CD4-positive, alpha-beta T cell treated with Interleukin-2 at 100 ng/mL for 4 hours (primary cell): ENCODE measurements around the gene RAB36.

Source experiments
- DNase-seq: peaks from one replicate; pipeline ENCODE4 v3.0.0-alpha.2; 2020; ENCODE audit warnings: low spot score

Gene RAB36, protein sequence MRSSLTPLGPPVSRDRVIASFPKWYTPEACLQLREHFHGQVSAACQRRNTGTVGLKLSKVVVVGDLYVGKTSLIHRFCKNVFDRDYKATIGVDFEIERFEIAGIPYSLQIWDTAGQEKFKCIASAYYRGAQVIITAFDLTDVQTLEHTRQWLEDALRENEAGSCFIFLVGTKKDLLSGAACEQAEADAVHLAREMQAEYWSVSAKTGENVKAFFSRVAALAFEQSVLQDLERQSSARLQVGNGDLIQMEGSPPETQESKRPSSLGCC

DNA sequence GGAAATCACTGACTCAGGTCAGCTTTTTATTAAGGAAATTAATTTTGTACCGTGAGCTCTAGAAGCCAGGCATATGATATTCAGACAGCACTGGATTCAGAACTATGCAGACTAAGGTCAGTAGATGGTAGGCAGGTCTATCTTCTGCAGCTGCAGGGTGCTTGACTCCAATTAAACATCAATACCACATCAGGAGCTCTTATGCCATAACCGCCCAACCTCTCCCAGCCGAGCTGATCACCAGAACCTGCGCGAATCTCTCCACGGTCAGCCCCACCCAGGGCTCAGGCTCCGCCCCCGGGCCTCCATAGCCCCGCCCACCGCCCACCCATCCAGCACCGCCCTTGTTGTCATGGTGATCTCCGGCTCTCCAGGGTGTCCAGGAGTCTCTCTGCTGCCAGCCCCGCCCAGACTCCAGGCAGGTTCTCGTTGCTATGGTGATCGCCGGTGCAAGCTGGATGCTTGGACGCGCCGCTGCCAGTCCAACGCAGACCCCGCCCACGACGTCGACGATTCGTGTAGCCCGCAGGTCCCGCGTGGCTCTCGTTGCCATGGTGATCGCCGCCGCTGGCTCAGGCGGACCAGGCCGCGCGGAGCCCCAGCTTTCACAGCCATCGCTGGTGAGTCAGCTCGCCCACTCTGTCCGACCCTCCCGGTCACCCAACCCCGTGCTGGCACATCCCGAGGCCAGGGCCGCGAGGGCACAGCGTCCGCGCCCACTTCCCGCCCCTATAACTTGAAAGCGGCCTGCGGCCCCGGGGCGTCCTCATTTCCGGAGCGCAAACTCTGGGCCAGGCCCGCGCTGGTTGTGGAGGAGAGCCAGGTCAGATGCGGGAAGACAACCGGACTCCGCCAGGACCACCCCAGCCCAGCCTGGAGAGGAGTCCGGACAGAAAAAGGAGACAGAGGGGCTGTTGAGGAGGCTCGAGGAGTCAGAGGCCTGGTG, at the start of gene RAB36:
Gene RAB36 (plus strand): TSS at position 546 of the 946 bp plus-strand sequence. CDS start 1,140 bp downstream, outside the sequence.
- peak; percentile 98 for DNase-seq

DNA sequence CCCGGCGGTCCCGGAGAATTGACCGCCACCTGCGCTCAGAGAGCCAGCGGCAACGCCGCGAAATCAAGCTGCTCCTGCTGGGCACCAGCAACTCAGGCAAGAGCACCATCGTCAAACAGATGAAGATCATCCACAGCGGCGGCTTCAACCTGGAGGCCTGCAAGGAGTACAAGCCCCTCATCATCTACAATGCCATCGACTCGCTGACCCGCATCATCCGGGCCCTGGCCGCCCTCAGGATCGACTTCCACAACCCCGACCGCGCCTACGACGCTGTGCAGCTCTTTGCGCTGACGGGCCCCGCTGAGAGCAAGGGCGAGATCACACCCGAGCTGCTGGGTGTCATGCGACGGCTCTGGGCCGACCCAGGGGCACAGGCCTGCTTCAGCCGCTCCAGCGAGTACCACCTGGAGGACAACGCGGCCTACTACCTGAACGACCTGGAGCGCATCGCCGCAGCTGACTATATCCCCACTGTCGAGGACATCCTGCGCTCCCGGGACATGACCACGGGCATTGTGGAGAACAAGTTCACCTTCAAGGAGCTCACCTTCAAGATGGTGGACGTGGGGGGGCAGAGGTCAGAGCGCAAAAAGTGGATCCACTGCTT, 49.4 kb upstream of the RAB36 start:
- DNase-seq: no peak

DNA sequence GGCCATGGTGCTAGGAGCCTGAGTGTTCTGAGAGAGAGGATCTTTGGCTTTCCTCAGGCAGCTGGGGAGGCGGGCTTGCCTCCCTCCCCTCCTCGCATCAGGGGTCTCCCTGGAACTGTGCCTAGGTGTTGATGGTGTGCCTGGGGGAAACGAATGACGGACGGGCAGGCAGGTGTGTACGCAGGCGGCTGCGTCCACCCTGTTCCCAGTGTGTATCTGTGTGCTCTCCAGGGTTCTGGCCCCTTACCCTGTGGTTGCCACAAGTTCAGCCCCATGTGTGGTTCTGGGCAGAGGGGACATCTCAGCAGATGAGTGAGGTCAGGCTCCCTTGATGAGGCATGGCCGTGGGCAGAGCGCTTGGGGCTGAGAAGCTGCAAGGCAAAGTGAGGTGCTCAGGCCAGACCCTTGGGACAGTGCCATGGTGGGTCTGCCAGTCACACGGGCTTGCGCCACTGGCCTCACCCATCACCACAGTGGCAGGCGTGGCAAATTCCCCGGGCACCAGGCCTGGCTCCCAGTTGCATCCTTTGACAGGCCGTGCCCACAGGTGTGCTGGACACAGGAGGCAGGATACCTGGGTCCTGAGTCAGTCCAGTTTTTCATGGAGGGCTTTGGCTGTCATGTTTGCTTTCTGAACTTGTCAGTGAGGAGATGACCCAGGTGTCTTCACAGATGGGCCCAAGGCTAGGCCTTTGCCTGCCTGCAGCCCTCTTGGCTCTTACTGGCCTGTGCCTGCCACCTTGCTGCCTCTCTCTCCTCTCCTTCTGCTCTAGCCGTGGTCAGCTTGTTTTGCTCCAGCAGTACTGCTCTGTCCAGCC, 47.7 kb upstream of the RAB36 start:
- no peak for DNase-seq

DNA sequence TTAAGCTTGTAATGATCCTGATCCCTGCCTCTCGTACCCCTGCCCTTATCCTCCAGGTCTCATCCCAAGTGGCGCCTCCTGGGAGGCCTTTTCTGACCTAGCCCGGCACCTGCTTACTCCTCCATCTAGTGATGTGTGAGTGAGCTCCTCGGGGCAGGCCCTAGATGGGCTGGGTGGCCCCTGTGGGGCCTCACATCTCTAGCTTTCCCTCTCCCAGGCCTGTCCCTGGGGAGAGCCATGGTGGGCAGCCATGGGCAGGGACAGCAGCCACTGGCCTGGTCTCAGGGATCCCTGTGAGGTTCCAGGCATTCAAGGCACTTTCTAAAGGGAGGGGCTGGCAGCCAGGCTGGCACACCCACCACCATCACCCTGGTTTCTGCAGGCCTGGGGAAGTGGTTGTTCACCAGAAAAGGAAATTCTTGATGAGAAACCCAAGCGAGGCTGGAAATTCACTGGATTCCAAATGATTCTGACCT, 47.0 kb upstream of the RAB36 start:
- no peak for DNase-seq

DNA sequence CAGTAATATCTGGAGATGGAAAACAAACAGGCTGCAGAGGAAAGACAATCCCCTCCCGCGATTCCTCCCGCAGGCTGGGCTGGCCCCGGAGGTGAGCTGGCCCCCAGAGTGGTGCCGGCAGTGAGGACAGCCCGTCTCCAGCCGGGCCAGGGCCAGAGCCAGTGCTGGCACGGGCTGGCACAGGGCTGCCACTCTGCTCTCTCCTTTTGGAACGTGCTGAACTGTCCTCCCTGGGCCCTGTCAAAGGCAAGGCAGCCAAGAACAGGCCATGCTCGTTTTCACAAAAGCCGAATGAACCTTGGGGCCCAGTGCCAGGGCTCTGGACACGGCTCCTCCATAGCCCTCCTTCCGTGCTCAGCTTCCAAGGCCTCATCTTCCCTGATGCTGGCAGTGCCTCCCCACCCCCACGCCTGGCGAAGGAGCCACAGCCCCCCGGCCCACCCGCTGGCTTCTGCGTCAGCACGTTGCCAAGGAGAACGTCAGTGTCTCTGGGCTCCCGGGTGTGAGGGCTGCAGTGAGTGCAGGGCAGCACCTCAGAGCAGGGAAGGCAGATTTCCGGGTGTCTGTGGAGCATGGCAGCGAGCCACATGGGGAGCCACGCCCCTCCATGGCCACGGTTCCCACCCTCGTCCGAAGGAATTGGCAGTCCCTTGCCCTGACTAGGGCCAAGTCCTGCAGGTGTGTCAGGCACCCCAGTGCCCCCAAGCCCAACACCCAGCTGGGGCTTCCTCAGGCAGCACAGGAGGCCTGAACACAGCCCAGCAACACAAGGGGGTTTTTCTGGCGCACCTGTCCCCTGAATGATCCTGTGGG, 46.4 kb upstream of the RAB36 start:
- no peak for DNase-seq

DNA sequence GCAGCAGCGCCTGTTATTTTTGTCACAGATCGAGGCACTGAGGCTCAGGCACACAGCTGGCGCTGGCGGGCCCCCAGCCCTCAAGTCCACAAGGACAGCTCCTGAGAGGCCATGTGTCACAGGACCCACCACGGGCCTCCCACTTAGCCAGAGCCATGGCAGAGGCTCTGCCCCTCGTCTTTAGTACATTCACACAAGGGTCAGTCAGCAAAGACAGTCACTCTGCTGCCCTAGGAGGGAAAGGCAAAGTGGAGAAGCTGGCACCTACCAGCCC, 45.8 kb upstream of the RAB36 start:
- no peak for DNase-seq

DNA sequence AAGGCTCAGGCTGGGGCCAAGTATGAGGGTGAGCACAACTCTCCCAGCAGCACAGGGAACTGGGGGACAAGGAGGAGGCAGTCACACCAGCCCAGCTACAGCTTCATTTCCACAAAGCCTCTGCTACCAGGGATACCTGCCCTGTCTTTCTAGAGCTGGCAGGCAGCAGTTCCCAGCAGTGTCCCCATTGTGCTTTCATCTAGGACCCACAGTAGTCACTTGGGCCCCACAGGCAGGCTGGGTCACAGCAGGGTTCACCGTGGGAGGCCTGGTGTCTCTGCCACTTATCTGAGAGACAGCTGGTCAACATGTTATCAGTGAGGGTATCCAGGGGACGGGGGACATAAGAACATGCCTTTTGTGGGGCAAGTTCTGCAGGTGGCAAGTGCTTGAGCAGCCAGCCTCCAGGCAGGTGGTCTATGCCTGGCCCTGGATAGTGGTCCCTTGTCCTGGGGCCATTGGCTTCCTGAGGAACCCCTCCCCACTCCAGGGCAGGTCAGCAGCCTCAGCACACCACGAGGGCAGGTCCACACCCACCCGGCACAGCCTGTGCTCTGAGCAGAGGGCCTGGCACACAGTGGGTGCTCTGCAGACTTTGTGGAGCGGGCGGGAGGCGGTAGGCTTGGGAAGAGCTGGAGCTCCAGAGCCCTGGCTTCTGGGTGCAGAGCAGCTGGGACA, 45.0 kb upstream of the RAB36 start:
- DNase-seq: no peak

DNA sequence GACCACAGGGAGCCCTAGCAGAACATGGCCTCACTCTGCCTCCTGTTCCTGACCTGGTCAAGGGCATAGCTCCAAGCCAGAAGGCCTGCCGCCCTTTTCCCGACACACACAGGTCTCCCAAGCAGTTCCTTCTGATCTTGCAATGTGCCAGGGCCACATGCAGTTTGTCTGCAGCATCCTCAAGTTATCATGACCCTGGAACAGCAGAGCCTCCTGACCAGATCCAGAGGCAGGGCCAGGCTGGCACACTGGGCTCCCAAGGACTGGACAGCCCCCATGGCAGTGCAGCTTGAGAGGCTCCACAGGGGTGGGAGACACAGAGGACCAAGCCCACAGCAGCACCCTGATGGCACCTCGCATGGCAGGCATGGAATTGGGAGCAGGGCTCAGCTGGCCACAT, 43.8 kb upstream of the RAB36 start:
- DNase-seq: no peak

DNA sequence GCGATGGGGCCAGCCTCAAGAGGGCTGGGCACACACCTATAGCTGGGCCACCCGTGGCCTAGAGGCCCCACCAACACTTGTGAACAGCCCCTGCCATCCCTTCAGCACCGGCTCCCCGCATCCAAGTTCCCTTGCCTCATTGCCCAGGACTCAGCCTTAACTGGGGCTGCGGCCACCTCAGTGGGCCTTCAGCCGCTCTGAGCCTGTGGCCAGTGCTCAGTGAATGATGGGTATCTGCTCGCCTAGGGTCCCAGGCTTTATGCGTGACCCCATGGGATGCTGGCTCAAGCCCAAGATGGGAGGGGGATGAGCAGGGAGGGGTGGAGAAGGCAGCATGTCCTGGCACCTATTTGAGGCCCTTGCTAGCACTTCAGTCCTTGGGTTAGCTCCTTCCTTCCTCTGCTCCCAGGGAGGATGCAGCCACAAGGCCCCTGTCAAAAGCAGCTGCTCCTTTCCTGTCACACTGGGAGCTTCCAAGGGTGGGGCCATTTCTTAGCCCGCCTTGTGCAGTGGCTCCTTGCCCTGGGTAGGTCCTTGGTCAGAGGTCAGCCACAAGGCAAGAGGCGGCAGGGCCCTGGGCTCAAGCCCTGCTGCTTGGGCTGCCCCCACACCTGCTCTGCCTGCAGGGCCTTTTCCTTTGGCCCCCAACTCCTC, 43.1 kb upstream of the RAB36 start:
- no peak for DNase-seq

DNA sequence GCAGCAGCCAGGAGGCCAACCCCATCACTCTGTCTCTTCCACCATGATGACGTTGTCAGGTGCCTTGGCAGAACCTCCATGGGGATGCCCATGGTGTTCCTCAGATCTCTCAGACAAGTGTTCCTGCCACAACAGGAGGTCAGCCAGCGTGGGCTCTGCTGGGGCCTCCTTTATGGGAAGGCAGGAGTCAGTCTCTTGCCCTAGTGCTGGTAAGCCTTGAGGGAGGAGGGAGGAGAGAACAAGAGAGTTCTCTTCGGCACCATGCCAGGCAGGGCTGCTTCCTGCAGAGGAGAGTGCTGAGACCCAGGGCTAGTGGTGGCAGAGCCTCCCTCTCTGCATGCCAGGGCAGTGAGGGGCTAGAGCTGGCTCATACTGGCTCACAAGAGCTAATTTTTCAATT, 42.5 kb upstream of the RAB36 start:
- no peak for DNase-seq

DNA sequence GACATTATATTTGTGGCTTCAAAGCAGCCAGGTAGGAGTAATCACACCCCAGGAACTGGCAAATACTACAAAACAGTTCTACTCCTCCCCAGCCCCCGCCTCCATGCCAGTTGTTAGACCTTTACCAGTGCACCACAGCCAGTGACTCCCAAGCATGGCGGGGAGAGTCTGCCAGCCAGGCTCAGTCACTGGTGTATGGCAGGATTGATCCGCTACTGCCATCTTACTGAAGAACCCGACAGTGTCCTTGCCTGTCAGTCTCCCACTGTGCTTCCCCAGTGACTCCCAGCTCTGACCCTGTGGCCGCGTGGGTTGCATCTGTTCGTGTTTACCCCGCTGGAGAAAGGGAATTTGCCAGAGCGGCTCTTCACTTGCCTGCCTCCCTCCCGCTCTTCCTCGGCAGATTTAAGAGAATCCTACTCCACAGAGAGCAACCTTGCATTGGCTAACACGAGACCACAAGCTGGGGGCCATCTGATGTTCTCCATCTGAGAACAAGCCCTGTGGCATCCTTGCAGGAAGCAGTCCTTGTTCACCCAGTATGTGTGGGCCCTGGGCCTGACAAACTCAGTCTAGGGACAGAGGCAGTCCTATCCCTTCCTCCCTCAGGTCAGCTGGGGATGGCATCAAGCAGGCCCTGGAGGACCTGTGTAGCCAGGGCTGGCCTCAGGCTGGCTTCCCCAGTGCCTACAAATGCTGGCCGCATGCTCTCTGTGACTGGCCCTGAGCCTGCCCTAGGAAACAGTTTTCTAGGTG, 41.9 kb upstream of the RAB36 start:
- DNase-seq: no peak

DNA sequence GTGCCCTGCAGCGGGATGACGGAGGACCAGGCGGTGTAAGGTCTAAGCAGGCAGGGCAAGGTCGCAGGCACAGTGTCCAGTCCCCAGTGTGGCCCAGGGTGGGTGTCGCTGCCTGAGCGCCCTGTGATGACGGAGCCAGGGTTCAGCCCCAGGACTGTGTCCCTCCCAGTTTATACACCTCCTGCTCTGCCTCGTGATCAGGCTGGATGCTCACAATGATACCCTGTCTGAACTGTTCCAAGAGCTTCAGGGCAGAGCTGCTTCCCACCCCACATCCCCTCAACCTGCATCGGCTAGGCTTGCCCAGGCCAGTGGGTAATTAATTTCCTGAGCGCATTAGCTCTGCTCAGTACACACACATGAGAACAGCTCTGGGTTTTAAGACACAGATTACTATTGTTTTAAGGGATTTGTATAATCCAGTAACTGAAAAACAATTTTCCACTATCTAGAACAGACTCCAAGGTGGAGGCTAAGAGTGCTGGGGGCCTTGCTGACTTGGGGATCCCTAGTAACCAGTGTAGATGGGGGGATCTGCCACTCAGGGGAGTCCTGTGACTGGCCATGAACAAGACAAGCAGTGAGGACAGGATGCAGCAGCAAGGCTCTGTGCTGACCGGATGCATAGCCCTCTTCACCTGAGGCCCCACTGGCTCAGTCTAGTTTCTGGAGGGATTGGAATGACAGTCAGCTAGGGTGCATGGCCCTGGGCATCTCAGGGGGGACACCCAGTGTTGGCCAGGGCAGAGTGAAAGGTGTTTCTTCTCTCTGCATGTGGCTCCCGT, 40.9 kb upstream of the RAB36 start:
- no peak for DNase-seq

DNA sequence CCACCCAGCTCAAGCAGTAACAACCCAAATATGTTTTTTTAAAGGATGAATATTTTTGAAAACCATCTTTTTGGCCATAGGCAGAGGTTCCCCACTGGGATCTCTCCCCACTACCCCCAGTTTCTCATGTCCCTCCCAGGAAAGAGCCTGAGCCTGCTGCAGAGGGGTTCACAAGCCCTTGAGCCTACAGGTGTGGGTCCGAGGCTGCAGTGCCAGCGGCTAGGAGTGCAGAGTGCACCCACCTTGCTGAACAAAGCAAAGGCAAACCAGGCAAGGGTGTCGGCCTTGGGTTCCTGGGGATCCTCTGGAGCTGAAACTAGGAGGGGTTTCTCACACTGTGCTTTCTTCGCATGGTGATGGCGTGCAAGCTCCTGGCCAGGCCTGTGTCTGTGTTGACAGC, 40.0 kb upstream of the RAB36 start:
- DNase-seq: no peak

DNA sequence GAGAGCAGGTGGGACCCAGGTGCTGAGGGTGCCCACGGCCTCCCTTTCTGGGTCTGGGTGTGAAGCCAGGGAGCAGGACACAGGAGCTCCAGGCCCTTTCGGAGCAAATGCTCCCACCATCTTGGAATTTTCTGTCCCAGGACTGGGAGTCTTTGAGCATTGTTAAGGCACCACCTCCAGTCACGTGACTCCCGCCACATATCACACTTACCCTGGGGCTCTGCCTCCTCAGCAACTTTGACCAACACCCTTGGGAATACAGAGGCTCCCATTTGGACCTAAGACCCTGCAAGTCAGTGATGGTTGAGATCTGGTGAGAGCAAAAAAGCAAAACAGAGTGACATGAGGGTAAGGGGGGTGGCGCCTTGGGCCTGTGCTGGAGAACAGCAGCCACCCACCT, 39.4 kb upstream of the RAB36 start:
- no peak for DNase-seq

DNA sequence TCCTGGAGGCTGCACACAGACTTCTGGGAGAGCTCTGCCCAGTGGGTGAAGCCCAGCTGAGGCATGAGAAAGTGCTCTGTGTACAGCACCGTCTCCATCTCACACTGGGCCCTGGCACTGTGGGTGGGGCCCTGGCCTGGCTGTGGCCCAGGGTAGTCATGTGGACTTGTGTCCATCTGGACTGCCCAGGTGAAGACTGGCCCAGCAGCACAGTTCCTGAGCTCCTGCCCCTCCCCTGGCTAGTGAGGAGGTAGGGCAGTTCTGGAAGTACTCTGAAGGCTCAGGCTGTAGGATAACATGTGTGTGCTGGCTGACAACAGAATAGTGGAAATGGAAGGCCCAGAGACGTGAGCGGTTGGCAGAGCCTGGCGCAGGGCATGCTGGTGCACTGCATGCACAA, 38.9 kb upstream of the RAB36 start:
- DNase-seq: no peak

DNA sequence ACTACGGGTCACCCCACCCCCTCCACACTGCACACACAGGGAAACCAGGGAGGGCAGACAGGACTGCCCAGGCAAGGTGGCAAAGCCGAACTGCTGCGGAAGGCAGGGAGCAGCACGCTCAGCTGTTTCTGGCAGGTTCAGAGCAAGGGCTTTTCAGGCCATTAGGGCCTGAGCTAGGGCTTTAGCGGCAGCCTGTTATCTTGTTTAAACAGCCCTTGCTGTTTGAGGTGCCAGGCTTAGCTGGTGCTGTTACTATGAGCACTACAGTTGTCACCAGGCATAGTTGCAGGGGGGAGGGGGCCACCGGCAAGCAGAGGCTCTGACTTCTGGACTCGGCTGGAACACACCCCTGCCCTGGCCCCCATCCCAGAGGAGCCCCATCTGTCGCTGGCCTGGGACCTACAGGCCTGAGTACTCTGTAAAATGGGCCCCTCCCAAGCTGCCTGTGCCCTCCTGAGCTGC, 38.3 kb upstream of the RAB36 start:
- no peak for DNase-seq

DNA sequence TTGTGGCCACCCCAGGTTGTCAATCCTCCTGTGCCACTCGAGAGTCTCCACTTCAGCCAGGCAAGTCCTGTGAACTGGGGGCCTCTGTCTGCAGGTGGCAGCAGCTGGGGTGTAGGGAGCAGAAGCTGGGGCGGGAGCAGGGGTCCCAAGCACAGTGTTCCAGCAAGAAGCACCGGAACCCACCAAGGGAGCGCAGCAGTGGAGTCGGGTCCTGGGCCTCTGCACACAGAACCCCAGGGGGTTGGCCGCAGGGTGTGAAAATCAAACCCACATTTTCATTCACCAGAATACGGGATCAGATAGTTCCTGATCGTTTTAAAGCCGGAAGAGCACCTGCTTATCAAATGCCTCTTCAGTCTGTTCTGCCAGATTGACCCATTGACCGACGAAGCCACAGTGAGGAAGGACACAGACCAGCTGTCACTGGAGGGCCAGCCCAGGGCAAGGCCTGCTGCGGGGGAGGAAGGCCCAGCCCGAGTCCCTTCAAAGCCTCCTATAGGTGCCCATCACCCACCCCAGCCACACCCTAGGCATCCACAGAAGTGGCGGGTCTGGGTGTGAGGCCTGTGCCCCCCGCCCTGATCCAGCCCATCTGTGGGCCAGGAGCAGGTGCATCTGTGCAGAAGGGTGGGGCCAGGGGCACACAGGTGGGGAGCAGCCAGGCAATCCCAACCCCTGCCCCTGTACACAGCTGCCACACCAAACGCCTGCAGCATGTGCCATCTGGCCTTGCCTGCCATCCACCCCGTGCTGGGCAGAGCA, 37.6 kb upstream of the RAB36 start:
- no peak for DNase-seq
